HG03354 (cell line): ENCODE results near the gene RRP36.
"Not testable (repeated sequence)": the region's sequence is repeated elsewhere in the genome, so short reads cannot be mapped to it uniquely, and the experiment has no call there.

Source experiments
- ATAC-seq: cut with Tn5 transposase; IDR thresholded peaks from one replicate; pipeline ENCODE4 v1.9.1; 2021; ENCODE audit warnings: mild to moderate bottlenecking; ENCODE audit not compliant: unreplicated experiment, poor library complexity, severe bottlenecking

Gene RRP36

DNA sequence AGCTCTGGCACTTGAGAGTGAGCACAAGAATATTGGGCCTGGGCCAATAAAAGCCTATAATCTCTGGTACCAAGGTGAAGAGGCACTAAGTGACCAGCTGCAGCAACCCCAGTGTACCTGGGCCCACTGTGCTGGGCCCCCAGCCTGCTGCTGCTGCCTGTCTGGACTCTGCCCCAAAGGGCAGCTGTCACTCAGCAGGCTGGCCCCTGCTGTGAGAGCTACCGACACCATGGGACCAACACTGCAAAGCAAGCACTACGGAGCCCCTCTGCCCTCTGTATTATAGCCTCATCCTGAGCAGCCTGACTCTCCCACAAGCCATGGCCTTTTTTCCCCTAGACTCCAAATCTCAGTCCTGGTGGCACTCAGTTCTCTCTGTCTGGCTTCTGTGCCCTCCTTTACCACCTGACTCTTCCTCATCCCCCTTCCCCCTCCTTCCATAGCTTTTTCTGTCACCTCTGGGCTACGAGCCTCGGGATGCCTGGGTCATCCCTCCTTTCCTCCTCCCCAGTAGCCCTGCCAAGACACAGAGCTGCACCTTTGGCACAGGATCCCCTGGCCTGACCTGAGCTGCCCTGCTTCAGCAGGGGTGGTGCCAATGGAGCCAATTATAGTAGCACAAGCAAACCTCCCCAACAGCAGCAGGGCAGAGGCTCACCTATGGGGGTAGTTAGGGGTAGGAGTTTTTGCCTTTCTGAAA, 14.2 kb downstream of the RRP36 start:
- ATAC-seq = no peak

DNA sequence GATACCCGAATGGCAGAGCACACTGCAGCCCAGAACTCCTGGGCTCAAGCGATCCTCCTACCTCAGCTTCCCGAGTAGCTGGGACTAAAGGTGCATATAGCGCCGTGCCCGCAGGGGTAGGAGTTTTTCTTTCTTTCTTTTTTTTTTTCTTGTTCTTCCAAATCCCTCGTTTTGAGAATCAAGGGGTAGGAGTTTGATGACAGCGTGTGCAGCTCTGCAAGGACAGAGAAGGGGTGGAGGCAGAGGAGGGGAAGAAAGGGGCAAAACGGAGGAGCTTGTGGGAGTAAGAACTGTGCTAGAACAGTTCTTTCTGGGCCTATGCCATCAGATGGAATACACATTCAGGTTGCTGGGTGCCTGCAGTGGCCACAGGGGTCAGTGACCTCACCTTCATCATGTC, 15.3 kb downstream of the RRP36 start:
- no peak for ATAC-seq

DNA sequence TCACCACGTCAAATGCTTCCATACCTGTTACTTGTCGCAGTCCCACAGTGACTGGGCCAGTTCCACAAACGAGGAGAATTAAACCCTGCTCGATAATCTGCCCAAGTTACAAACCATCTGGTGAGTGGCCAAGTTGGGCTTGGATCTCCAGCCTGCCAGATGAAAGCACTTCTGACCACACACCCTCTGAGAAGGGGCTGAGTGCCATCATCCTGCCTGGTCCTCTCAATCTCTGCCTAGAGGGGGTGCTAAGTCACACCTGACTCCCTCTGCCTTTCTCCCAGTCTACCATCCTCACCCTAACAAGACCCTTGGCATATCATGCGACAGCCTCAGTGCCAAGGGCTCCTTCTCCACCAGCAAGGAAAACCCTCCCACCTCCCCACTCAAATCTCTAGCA, 15.8 kb downstream of the RRP36 start:
- no peak for ATAC-seq

DNA sequence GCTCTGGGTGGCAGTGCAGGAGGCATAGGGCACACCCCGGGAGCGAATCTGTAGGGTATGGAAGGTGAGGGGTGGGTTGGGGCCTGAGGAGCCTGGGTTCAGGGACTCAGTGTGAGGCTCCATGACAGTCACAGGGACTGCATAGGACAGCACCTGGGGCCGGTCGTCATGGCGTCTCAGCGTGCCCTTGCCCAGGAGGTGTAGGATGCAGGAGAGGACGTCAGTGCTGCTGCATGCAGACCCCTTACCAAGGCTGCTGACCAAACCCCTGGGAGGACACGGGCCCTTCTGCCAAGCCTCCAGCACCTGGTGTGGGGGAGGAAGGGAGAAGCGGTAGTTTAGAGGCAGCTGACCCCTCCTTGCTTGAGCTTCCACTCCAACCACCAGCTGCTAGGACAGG, 16.3 kb downstream of the RRP36 start:
- ATAC-seq = no peak

DNA sequence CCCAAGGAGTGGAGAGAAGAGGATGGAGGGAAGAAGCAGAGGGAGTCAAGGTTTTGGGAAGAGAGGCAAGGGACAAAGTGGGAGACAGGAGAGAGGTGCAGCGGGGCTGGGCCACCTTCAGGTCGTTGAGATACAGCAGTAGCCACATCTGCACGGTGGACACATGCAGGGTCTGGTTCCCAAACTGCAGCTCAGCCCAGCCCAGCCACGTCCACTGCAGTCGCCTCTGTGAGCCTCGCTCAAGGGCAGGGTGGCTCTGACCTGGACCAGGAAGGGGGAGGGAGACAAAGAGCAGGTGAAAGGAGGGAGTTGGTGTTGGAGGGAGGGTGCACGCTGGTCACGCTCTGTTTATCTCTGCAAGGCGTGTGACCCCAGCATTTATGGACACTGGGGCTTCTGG, 17.3 kb downstream of the RRP36 start:
- no peak for ATAC-seq

DNA sequence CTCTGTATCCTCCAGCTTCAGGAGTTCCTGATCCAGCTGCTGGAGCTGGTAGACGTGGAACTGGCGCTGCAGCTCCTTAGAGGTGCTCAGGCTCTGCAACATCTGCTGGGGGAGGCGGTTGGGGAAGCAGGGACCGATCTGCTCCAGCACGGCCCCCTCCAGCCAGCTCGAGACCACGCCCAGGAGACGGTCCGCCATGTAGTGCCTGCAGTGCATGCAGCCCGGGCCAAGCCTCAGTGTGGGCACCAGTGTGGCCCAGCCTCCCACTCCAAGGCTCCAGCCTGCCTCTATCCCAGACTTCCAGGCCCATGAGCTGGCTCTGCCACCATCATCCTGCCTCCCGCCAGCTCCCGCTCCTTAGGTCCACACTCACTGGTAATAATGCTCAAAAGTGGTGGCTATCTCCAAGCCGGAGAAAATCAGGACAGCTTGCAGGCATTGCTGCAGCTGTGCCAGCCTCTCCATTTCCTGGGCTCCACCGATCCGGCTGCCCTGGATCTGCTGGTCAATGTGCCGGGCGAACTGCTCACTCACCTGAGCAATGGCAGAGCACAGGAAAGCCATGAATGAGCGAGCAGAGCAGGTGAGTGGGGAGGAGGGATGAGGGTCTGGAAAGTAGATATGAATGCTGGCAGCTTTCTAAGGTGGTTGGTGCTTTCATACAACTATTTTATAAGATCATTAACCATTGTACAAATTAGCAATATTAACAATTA, 19.3 kb downstream of the RRP36 start:
- ATAC-seq = no peak

DNA sequence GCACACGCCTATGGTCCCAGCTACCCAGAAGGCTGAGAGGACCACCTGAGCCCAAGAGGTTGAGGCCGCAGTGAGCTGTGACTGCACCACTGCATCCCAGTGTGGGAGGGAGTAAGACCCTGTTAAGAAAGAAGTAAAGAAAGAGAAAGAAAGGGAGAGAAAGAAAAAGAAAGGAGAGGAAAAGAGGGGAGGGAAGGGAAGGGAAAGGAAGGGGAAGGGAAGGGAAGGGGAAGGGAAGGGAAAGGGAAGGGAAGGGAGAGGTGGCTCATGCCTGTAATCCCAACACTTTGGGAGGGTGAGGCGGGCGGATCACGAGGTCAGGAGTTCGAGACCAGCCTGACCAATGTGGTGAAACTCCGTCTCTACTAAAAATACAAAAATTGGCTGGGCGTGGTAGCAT, 20.1 kb downstream of the RRP36 start:
- not testable (repeated sequence) for ATAC-seq

DNA sequence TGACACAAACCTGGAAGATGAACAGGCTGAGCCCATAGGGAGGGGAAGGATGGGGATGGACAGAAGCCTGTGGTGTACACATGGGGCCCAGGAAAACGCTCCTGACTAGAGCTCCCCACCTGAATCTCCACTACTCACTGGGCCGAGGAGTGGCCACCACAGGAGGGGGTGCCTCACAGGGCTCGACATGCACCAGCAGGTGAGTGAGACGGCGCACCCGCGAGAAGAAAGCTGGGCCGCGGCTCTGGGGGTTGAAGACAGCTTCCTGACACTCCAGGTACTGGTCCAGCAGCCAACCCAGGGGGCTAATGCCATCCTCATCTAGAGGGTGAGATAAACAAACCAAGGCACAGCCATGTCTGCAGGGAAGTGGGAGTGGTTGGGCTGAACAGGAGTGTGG, 21.9 kb downstream of the RRP36 start:
- no peak for ATAC-seq

DNA sequence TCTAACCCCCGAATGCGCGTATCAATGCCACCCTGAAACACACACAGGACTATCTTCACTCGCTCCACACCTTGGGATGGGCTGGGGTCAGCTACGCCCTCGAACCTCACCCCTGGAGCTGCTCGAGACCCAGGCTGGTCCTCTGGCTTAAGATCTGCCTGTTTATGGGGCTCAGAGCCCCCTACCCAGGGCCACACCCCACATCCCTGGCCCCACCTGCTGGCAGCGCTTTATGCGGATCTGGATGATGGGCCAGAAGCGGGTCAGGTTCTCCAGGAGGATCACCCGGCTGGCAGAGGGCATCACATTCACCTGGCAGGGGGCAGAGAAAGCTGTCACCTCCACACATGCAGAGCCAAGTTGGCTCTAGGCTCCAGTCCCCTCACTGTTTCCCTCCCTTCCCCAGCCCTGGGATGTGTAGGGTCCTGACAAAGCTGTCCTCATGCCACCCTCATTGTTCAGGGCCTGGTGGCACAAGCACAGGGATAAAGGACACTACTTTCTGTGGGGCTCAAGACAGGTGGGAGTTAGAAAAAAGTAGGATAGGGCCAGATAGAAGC, 24.0 kb downstream of the RRP36 start:
- no peak for ATAC-seq

DNA sequence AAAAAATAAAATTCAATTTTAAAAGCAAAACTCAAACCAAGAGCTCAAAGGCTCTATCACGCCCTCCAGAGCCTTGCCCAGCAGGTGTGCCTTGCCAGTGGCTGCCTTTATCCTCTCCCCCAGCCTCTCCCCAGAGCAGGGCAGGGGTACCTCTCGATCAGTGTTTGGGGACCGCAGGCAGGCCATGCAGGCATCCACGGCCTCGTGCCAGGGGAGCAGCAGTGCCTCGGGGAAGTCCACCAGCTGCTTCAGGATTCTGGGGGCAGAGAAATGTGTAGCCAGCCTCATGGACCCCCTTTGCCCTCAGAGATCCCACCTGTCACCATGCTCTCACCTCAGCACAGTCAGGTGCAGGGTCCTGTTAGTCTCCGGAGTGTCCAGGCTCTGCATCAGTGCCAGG, 26.6 kb downstream of the RRP36 start:
- ATAC-seq = no peak

DNA sequence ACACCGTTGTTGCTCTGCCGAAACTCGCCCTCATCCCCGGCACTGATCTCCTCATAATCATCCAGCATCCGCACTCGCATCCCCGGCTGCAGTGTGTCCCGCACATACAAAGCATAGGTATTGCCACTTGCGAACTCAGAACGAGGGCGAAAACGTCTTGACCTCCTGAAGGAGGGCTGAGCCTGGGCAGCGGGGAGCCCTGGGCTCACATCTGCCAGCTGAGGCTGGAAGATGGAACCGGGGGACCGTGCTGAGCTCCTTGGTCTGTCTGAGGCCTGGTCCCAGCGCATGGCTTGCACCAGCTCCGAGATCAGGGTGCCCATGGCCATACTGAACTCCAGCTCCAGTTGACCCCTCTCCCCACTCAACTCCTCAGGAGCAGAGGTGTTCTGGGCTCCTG, 29.6 kb downstream of the RRP36 start:
- no peak for ATAC-seq

DNA sequence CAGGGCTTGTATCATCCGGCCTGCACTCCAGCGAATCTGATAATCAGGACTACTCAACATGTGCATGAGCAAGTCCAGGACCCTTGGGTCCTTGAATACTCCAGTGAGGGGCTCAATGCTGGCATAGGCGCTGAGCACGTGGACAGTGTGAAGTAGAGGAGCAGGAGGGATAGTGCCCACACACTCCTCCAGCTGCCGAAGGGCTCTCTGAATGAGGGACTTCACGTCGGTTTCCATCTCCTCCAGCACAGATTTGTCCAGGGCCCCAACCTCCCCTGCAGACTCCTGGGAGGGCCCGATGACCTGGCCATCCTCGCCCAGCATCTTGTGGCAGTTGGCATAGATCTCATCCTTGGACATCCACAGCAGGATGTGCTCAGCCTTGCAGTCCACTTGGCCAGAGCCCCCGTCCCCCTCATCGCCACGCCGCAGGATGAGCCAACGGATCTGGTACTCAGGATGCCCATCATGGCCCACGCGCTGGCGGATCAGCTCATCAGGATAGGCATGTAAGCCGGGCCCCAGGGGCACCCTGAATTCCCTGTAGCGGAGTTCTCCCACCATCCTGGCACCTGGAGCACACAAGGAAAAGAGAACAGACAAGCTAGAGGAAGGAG, 30.9 kb downstream of the RRP36 start:
- no peak for ATAC-seq

DNA sequence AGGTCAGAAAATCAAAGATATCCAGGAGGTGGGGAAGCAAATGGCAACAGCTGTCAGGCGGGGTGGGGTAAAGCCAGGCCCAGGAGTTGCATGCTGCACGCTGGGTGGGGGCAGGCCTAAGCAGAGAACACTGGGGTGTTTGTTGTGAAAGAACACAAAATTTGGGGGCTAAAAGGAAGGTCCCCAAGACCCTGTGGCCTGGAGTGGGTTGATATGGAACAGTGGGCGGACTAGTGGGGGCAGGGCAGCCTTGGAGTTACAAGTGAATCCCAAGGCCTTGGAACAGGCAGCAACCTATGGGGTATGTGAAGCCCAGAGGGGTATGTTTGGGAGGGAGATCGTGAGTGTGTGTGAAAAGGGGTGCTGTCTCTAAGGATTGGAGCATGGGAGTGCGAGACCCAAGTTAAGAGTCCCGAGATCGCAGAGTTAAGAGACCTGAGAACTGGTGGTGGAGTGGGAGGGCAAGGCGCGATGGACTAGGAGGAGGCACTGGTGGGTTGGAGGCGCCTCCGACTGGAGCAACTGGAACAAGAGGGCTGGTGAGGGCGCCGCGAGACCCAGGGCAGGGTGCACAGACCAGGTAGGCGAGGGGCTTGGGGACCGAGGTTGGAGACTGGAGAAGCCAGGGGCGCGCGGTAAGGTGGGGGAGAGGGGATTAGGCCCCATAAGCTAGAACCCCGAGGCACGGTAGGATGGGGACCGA, 31.6 kb downstream of the RRP36 start:
- peak; percentile 15 for ATAC-seq

DNA sequence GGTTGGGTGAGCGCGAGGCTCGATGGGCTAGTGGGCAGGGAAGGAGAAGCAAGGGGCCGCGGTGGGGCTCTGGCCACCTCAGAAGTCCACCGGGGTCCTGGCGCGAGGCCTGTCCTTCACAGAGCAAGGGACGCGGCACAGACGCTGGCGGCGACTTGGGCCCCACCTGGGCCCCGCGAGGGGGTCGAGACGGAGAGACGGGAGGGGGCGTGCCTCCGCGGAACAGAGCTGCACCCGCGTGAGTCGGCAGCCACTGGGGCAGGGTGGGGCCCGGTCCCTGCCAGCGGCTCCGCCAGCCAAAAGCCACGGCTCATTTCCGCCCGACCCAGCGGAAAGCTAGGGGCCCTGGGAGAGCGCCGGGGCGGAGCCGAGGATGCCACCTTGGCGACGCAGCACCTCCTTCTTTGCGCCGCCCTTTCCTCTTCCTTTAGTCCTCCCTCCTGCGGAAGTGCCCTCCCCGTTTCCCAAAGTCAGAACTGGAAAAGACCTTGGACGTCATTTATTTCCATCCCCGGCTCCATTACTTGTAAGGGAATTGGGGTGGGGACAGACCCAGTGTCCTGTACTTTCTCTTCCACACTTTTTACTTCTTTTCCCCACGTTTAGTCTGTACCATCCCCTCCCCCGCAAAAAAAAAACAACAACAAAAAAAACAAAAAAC, 32.3 kb downstream of the RRP36 start, which contains the start of gene CUL7:
TSS of gene CUL7 (minus strand) at position 307 of the 661 bp plus-strand sequence. CDS start 1,063 bp downstream, outside the sequence.
- ATAC-seq = peak; percentile 91

DNA sequence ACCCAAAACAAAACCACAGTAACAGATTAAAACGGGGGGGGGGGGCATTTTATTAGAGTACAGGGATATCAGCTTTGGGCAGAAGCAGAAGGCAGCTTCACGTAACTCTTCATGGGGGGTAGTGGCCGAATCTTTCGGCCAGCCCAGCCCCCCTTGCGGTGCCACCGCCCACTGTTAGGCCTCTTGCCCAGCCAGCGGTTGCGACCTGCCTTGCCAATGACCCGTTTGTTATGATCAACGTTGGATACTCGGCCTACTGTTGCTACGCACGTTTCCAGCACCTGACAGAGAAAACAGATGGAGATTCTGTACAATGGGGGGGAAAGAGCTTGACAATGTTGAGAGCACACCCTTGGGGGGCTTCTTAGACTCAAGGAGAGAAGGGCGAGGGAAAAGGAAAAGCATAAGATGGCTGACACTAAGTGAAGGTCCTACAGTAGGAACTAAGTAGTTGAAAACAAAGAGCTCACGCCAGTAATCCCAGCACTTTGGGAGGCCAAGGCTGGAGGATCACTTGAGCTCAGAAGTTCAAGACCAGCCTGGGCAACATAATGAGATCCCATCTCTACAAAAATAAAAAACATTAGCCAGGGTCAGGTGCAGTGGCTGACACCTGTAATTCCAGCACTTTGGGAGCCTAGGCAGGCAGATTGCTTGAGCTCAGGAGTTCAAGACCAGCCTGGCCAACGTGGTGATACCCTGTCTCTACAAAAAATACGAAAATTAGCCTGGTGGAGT, 33.0 kb downstream of the RRP36 start:
- ATAC-seq = no peak

DNA sequence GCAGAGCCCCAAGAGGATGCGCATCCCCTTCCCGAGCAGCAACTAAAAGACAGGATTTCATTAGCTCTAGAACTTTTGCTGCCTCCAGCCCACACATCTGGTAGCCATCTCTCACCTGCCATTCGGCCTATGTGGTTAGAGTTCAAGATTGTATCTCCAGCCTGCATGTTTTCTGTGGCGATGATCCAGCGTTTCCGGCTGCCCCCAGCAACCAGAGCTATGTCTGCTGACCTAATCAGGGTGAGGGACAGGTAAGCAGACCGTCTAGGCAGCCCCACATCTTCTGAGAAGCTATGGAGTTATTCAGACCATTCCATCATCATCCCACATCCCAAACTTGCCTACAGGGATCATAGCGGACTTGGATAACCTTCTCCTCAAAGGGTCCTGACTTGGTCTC, 34.5 kb downstream of the RRP36 start:
- no peak for ATAC-seq

DNA sequence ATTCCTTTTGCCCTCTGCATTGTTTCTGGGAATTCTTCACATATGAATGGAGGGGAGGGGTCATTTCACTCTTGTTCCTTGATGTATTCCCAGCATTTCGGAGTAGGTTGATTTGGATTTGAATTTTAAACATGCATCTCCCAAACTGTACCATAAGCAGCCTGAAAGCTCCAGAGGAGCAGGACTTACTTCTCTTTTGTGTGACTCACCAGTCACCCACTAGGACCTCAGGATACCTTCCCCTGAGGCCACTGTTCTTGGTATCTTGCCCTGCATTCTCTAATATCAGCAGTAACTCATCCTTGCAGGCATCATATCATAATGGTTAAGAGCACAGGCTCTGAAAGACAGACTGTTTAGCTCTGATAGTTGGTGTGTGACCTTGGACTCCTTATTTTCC, 37.1 kb downstream of the RRP36 start:
- no peak for ATAC-seq

DNA sequence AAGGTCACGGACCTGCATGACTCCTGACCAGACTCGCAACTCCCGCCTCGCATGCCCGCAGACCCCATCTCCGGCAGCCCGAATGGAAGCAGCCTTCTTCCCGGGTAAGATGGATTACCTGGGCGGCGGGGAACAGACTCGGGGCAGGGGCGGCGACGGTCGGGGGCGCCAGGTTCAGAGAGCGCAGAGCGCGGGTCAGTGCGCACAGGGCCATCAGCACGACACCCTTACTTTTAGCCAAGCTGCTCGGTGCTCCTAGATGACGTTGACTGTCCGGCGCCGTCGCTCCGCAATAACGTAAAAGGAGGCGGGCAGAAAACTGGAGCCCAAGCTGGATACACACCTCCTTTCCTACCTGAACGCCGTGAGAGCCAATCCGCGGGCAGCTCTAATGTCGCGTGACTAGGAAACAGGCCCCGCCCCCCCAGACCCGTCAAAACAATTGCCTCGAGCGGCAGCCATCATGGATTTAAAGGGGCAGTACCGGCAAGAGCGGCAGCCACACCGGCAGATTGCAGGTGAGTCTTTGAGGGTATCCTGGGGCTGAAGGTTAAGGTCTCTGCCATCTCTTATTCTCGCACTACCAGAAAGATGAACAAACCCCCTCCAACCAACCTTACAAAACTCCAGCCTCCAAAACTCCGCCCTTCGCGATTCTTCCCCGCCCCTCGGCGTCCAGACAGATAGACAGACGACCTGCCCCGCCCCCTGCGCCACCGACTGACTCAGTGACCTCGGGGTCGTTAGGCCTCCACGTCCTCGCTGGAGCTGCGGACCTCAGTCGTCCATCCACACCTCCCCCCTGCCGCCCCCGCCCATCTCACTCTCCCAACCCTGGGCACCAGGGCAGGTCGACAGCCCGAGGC, 38.0 kb downstream of the RRP36 start, which contains the start of the genes KLC4 and MRPL2:
TSS of gene KLC4 (plus strand) at position 464 of the 866 bp plus-strand sequence. CDS start 1,705 bp downstream, outside the sequence.
TSS of gene MRPL2 (minus strand) at position 267 of the 866 bp plus-strand sequence. CDS start at position 214, 53 bp downstream.
- peak; percentile 91 for ATAC-seq
